PC-9 (cell line): Measurements from ENCODE around the gene ZGRF1. TPM values are rescaled to one million over a fixed set of nuclear protein-coding genes. Genes with fewer than 3 reads are reported as not detected.
"Not testable (repeated sequence)": the region's sequence is repeated elsewhere in the genome, so short reads cannot be mapped to it uniquely, and the experiment has no call there.

Experiments
- BruUV-seq: library from RNA; stranded (reverse); fragments of 400-500 nt; replicated peaks from 2 replicates; lab custom pipeline; 2021; lab: Mats Ljungman, UMichigan
- CTCF ChIA-PET: fragments of 300-600 bp; sonication (Branson Sonifier 250); formaldehyde crosslinking; loops from one replicate; lab custom pipeline; 2022; ENCODE audit warnings: antibody characterized with exemption; lab: Charles Lee
- POLR2A ChIA-PET: fragments of 300-600 bp; sonication (Branson Sonifier 250); formaldehyde crosslinking; loops from one replicate; lab custom pipeline; 2022; ENCODE audit warnings: antibody characterized with exemption; ENCODE audit not compliant: unreplicated experiment; lab: Charles Lee
- DNase-seq, 2 experiments: peaks; one replicate each; pipeline versions ENCODE4 v3.0.0 to v3.0.0-alpha.2; 2015 to 2022; ENCODE audit warnings: mixed read lengths in 1 of 2
- H2AFZ ChIP-seq: fragments of 200-600 bp; sonication (generic); 2 replicates; pipeline ENCODE4 v1.8.1; 2017; ENCODE audit warnings: antibody characterized with exemption
- H3F3A ChIP-seq: fragments of 200-600 bp; sonication (generic); 2 replicates; pipeline ENCODE4 v1.8.1; 2017; ENCODE audit warnings: antibody characterized with exemption, mild to moderate bottlenecking, low read depth; ENCODE audit not compliant: insufficient read depth
- H3K27ac ChIP-seq: fragments of 200-600 bp; sonication (generic); 2 replicates; pipeline ENCODE4 v1.6.1; 2016; ENCODE audit warnings: mixed run types
- H3K27me3 ChIP-seq: fragments of 200-600 bp; sonication (generic); 2 replicates; pipeline ENCODE4 v1.6.1; 2016; ENCODE audit warnings: low read depth, mixed run types; ENCODE audit not compliant: insufficient read depth
- H3K36me3 ChIP-seq: fragments of 200-600 bp; sonication (generic); 2 replicates; pipeline ENCODE4 v1.6.1; 2016; ENCODE audit warnings: low read depth, mixed run types
- H3K4me1 ChIP-seq: fragments of 200-600 bp; sonication (generic); replicated peaks from 2 replicates; pipeline ENCODE4 v1.6.1; 2016; ENCODE audit warnings: mixed run types; ENCODE audit not compliant: insufficient read depth
- H3K4me2 ChIP-seq: fragments of 200-600 bp; sonication (generic); 2 replicates; pipeline ENCODE4 v1.6.1; 2017; ENCODE audit warnings: mixed run types
- H3K4me3 ChIP-seq: fragments of 200-600 bp; sonication (generic); 2 replicates; pipeline ENCODE4 v1.6.1; 2016; ENCODE audit warnings: mixed run types
- H3K79me2 ChIP-seq: fragments of 200-600 bp; sonication (generic); 2 replicates; pipeline ENCODE4 v1.6.1; 2017; ENCODE audit warnings: low read depth, mixed run types
- H3K9me2 ChIP-seq: fragments of 200-600 bp; sonication (generic); 2 replicates; pipeline ENCODE4 v1.8.1; 2017; ENCODE audit warnings: mild to moderate bottlenecking; ENCODE audit not compliant: insufficient read depth
- H3K9me3 ChIP-seq: fragments of 200-600 bp; sonication (generic); 2 replicates; pipeline ENCODE4 v1.8.1; 2016; ENCODE audit warnings: low read depth; ENCODE audit not compliant: insufficient read depth
- H4K20me1 ChIP-seq: fragments of 200-600 bp; sonication (generic); 2 replicates; pipeline ENCODE4 v1.8.1; 2017; ENCODE audit not compliant: insufficient read depth
- EZH2 ChIP-seq: fragments of 200-600 bp; sonication (generic); IDR thresholded peaks from 2 replicates; pipeline ENCODE4 v1.8.0; 2017; ENCODE audit warnings: antibody characterized with exemption, low read depth
- intact Hi-C: fragments of 100-400 bp; cut with micrococcal nuclease; formaldehyde crosslinking; loops from one replicate; pipeline ENCODE4 v1.10.0; 2022; ENCODE audit not compliant: unreplicated experiment
- total RNA-seq: library from RNA; stranded (reverse); gene quantifications from 2 replicates; pipeline ENCODE4 v1.2.3, GENCODE V29; 2021
- TF ChIP-seq, protein P1 (sequence below): fragments of 200-600 bp; sonication (generic); conservative IDR thresholded peaks from 2 replicates; pipeline ENCODE4 v1.6.1; 2017; ENCODE audit warnings: mixed run types, antibody characterized with exemption, mild to moderate bottlenecking, moderate library complexity

Gene ZGRF1
- total RNA-seq, 1 experiment from 2014 or later, result 17.3 TPM

DNA sequence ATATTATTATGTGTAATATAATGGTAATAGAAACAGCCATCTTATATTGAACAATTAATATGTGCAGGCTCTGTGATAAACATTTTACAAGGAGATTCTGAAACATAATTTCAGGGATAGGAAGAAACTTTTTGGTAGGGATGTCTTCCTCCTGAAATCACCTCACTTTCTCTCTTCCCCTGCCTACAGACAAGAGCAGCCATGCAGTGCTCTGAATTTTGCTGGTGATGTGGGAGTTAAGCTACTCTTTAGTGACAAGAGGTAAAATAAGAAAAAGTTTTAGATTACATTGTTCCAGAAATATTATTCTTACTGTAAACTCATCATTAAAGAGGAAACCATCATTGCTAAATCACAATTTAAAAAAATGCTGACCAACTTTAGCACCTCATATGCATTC lies 36.4 kb upstream of the ZGRF1 start:
- intact Hi-C loops, result no loop called here
- CTCF ChIA-PET, result no interaction called here
- no peaks in the 10 kb centered on the region for H4K20me1 ChIP-seq
- H3K9me3 ChIP-seq, result no peaks in the 10 kb centered on the region
- TF ChIP-seq EZH2, result no peak
- TF ChIP-seq, protein P1, sequence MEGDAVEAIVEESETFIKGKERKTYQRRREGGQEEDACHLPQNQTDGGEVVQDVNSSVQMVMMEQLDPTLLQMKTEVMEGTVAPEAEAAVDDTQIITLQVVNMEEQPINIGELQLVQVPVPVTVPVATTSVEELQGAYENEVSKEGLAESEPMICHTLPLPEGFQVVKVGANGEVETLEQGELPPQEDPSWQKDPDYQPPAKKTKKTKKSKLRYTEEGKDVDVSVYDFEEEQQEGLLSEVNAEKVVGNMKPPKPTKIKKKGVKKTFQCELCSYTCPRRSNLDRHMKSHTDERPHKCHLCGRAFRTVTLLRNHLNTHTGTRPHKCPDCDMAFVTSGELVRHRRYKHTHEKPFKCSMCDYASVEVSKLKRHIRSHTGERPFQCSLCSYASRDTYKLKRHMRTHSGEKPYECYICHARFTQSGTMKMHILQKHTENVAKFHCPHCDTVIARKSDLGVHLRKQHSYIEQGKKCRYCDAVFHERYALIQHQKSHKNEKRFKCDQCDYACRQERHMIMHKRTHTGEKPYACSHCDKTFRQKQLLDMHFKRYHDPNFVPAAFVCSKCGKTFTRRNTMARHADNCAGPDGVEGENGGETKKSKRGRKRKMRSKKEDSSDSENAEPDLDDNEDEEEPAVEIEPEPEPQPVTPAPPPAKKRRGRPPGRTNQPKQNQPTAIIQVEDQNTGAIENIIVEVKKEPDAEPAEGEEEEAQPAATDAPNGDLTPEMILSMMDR, result no peak
- no peaks in the 10 kb centered on the region for H3K27me3 ChIP-seq
- H3F3A ChIP-seq, result no peaks in the 10 kb centered on the region
- no TSS peak for BruUV-seq
- no peaks in the 10 kb centered on the region for H3K9me2 ChIP-seq
- no peak overlapping the region for H3K4me2 ChIP-seq
- POLR2A ChIA-PET, result no interaction called here
- no peak for DNase-seq
- H3K4me3 ChIP-seq, result no peak overlapping the region
- H3K36me3 ChIP-seq, result no peaks in the 10 kb centered on the region
- no peaks in the 10 kb centered on the region for H3K79me2 ChIP-seq
- H2AFZ ChIP-seq, result no peak overlapping the region
- no peaks in the 10 kb centered on the region for H3K4me1 ChIP-seq
- no peak overlapping the region for H3K27ac ChIP-seq

DNA sequence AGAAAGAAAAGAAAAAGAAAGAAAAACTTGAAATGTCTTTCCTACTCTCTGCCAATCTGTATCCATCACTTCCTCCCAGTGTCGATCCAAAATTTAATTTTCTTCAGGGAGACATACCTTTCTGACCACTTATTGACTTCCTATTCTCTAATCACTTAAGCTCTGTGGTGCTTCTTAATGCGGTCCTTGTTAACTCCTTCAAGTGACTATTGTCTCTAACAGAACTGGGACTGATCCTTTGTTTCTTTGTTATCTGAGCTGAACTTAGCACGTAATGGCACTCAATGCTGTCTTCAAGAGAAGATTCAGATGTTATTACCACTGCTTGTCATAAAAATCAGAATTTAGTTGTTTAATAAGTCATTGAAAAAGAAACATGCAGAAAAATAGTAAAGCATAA lies 31.4 kb upstream of the ZGRF1 start:
- Histone ChIP-seq H3K4me3 (no peak overlapping the region), H3K9me3 (no peaks in the 10 kb centered on the region), H4K20me1 (no peaks in the 10 kb centered on the region), H3K27ac (no peak overlapping the region), H3K79me2 (no peaks in the 10 kb centered on the region), H2AFZ (no peak overlapping the region), H3K9me2 (no peaks in the 10 kb centered on the region), H3K4me1 (no peaks in the 10 kb centered on the region), H3K27me3 (no peaks in the 10 kb centered on the region), H3K36me3 (no peaks in the 10 kb centered on the region), H3K4me2 (no peak overlapping the region), H3F3A (no peaks in the 10 kb centered on the region)
- ChIA-PET POLR2A (no interaction called here), CTCF (no interaction called here)
- intact Hi-C loops, result no loop called here
- TF ChIP-seq, protein P1, result no peak
- no peak for TF ChIP-seq EZH2
- DNase-seq, result no peak
- BruUV-seq, result no TSS peak

- no TSS peak for BruUV-seq
- TF ChIP-seq, protein P1, result no peak
- TF ChIP-seq EZH2, result no peak
- H3K9me2 ChIP-seq, result no peaks in the 10 kb centered on the region
- ChIA-PET POLR2A (no interaction called here), CTCF (no interaction called here)
- H3K9me3 ChIP-seq, result no peaks in the 10 kb centered on the region
- no peaks in the 10 kb centered on the region for H3K27me3 ChIP-seq
- no peaks in the 10 kb centered on the region for H4K20me1 ChIP-seq
- H3F3A ChIP-seq, result no peaks in the 10 kb centered on the region
- no peak overlapping the region for H3K4me3 ChIP-seq
- intact Hi-C loops, result no loop called here
- no peaks in the 10 kb centered on the region for H3K79me2 ChIP-seq
- no peaks in the 10 kb centered on the region for H3K4me1 ChIP-seq
- no peaks in the 10 kb centered on the region for H3K36me3 ChIP-seq
- no peak overlapping the region for H3K27ac ChIP-seq
- DNase-seq, result peak in 1 of 2 experiments; percentile 62
- H2AFZ ChIP-seq, result no peak overlapping the region
- no peak overlapping the region for H3K4me2 ChIP-seq
These were observed 27.9 kb upstream of the ZGRF1 start for GRCh38 chr4:112664611-112665010.

DNA sequence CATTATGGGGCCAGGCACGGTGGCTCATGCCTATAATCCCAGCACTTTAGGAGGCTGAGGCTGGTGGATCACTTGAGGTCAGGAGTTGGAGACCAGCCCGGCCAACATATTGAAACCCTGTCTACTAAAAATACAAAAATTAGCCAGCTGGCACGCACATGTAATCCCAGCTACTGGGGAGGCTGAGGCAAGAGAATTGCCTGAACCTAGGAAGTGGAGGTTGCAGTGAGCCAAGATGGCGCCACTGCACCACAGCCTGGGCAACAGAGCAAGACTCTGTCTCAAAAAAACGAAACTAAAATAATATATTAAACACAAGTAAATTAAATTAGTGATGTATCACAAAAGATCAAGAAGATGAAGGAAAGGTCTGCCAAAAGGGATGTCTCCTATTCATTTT lies 19.4 kb upstream of the ZGRF1 start:
- intact Hi-C loops, H4K20me1 ChIP-seq, H2AFZ ChIP-seq, DNase-seq, H3K4me3 ChIP-seq, H3K27ac ChIP-seq, POLR2A ChIA-PET, H3K4me2 ChIP-seq, H3F3A ChIP-seq, H3K27me3 ChIP-seq, H3K79me2 ChIP-seq, H3K9me3 ChIP-seq, H3K9me2 ChIP-seq, H3K4me1 ChIP-seq, BruUV-seq: not testable (repeated sequence)
- peaks cover 34% of the 10 kb centered on the region for H3K36me3 ChIP-seq
- CTCF ChIA-PET, result interaction anchor here (0.6 kb wide), 1 partner anchor 276 kb away, joined by 14 read pairs; no protein-coding TSS in a partner anchor
